Peyer's patch (tissue), 4 donors: ENCODE data around the gene C1orf116. TPM values are rescaled to one million over a fixed set of nuclear protein-coding genes. Genes with fewer than 3 reads are reported as not detected.

Source experiments
- DNase-seq, 3 donors: peaks; one replicate each; pipeline ENCODE4 v3.0.0-alpha.2; 2017 to 2019
- H3K27ac ChIP-seq, 4 donors: fragments of 200-600 bp; sonication (generic); one replicate each; pipeline ENCODE4 v1.5.1; 2016 to 2019
- H3K27me3 ChIP-seq, 2 donors: fragments of 200-600 bp; sonication (generic); one replicate each; pipeline ENCODE4 v1.5.1; 2019
- H3K36me3 ChIP-seq, 3 donors: fragments of 200-600 bp; sonication (generic); one replicate each; pipeline ENCODE4 v1.5.1; 2016 to 2019
- H3K4me1 ChIP-seq, 4 donors: fragments of 200-600 bp; sonication (generic); one replicate each; pipeline ENCODE4 v1.5.1; 2016 to 2019
- H3K4me3 ChIP-seq, 4 donors: fragments of 200-600 bp; sonication (generic); 1 replicate in 3 of 4; 2 replicates in 1 of 4; pipeline ENCODE4 v1.5.1; 2016 to 2019; ENCODE audit warnings: mild to moderate bottlenecking in 1 of 4
- H3K9me3 ChIP-seq, 4 donors: fragments of 200-600 bp; sonication (generic); one replicate each; pipeline ENCODE4 v1.5.1; 2016 to 2019; ENCODE audit warnings: mild to moderate bottlenecking in 1 of 4
- POLR2A ChIP-seq, 2 donors: fragments of 450-650 bp; IDR thresholded peaks; one replicate each; pipeline ENCODE4 v1.5.1; 2017; ENCODE audit warnings: antibody characterized with exemption in 2 of 2, mild to moderate bottlenecking in 2 of 2, moderate library complexity in 2 of 2
- total RNA-seq, 4 donors: library from RNA; depleted of rRNA; stranded (reverse); fragments of >200 nt; gene quantifications; one replicate each; pipeline ENCODE4 v1.1.0, GENCODE V29; 2016
- TF ChIP-seq, protein P1 (sequence below), 6 experiments: fragments of 450-650 bp in 4 of 6; fragments of 200-600 bp in 2 of 6; sonication (generic) in 1 of 6; IDR thresholded peaks; one replicate each; pipeline ENCODE4 v1.5.1; 2017 to 2019; ENCODE audit warnings: antibody characterized with exemption in 6 of 6, mild to moderate bottlenecking in 3 of 6, moderate library complexity in 1 of 6

Gene C1orf116
- total RNA-seq, 4 donors from 2014 or later, result 4.1 to 72.3 (median 56.7) TPM

DNA sequence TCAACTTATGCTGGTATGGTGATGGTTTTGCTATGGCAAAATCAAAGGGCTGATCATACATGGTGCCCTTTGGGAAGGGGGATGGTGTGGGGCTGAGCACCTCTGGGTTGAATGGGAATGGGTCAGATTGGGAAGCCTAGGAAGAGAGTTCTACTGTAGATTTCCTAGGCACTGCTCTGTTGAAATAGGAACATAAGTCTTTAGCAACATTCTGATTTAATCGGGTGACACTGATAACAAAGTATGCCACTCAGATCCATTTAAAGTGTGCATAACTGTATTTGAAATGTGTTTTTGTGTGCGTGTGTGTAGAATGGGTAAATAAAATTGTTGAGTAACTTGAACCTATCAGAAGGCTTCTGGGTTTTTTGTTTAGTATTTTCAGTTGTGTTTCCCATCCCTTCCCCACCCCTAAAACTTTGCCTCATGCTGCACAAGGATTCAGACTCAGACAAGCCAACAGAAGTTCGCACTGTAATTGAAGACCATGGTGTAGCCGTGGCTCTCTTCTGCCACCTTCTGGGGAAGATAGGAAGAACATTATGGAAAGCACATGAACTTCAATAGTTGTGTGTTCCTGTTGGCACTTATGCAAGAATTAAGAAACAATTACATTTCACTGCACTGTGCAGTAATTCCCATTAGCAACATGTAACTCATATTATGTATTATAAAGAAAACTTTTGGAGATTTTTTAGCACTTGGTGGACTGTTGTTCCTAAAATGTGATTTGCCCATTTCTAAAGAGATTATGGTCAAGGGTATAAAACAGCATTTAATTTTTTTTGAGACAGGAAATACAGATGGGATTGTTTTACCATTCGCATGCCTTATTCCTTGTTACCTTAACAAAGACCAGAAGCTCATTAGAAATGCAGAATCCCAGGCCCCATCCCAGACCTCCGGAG is 45.2 kb upstream of the C1orf116 start:
- Histone ChIP-seq H3K36me3 (peaks cover 0 to 34% (median 0%) of the 10 kb centered on the region in 3 donors), H3K27ac (no peak overlapping the region), H3K4me1 (no peaks in the 10 kb centered on the region), H3K27me3 (no peaks in the 10 kb centered on the region), H3K9me3 (no peaks in the 10 kb centered on the region), H3K4me3 (no peak overlapping the region)
- DNase-seq, result peak in 2 of 3 donors; percentile 54 to 82
- TF ChIP-seq POLR2A (IDR thresholded peaks at IDR 0.05), result no peak
- TF ChIP-seq, protein P1, sequence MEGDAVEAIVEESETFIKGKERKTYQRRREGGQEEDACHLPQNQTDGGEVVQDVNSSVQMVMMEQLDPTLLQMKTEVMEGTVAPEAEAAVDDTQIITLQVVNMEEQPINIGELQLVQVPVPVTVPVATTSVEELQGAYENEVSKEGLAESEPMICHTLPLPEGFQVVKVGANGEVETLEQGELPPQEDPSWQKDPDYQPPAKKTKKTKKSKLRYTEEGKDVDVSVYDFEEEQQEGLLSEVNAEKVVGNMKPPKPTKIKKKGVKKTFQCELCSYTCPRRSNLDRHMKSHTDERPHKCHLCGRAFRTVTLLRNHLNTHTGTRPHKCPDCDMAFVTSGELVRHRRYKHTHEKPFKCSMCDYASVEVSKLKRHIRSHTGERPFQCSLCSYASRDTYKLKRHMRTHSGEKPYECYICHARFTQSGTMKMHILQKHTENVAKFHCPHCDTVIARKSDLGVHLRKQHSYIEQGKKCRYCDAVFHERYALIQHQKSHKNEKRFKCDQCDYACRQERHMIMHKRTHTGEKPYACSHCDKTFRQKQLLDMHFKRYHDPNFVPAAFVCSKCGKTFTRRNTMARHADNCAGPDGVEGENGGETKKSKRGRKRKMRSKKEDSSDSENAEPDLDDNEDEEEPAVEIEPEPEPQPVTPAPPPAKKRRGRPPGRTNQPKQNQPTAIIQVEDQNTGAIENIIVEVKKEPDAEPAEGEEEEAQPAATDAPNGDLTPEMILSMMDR (IDR thresholded peaks at IDR 0.05), result peak; percentile 60 to 97 (median 93)

DNA sequence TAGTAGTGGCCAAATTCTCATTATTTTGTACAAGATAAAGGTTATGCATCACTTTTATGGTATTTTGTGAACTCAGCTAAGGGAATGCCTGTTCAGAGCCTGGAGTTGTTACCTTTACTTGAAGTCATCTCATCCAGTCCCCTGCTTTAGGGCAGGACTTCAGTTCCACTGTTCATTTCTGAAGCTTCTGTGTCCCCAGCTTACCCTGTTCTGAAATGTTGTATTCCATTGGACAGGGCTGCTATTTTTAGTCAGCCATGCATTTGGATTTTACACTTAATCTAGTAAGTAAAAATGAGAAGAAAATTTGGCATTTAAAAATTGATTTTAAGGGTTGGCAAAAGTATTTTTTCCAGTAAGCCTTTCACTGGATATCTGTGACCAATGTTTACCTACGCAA is 44.5 kb upstream of the C1orf116 start:
- TF ChIP-seq, protein P1 (IDR thresholded peaks at IDR 0.05), result no peak
- no peak for TF ChIP-seq POLR2A (IDR thresholded peaks at IDR 0.05)
- no peaks in the 10 kb centered on the region for H3K9me3 ChIP-seq
- H3K27ac ChIP-seq, result no peak overlapping the region

DNA sequence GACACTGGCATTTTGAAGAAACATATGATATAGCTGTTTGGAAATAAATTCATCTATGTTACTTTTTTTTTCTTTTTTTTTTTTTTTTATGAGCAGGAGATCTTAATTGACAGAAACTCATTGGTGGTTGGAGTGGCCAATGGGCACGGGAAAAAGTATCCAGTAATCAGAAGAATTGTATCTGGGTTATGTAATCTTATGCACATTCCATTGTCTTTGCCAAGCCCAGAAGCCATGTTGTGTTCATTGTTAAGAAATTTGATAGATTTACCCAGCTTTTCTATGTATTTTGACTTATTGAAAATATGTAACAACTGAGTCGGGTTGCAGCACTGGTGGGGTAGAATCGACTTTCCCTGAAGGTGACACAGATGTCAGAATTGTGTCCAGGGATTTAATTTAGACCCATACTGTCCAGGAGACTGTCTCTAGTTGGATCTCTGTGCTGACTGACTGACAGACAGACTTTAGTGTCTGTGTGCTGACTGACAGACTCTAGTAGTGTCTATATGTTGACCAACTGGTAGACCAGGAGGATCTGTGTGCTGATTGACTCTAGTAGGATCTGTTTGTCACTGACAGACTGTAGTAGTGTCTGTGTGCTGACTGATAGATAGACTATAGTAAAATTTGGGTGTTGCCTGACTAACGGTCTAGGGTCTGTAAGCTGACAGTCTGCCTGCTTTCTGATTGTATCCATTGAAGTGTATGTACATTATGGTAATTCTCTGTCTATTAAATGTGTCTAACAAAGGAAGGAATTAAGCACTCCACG is 43.8 kb upstream of the C1orf116 start:
- no peak for DNase-seq
- no peak overlapping the region for H3K27ac ChIP-seq
- H3K9me3 ChIP-seq, result no peaks in the 10 kb centered on the region
- no peaks in the 10 kb centered on the region for H3K4me1 ChIP-seq
- TF ChIP-seq, protein P1 (IDR thresholded peaks at IDR 0.05), result no peak
- no peak for TF ChIP-seq POLR2A (IDR thresholded peaks at IDR 0.05)
- no peak overlapping the region for H3K4me3 ChIP-seq
- peaks cover 0 to 46% (median 0%) of the 10 kb centered on the region in 3 donors for H3K36me3 ChIP-seq
- H3K27me3 ChIP-seq, result no peaks in the 10 kb centered on the region

More for the DNA sequence above, 44.5 kb upstream of the C1orf116 start:
- no peaks in the 10 kb centered on the region for H3K27me3 ChIP-seq
- H3K4me3 ChIP-seq, result no peak overlapping the region
- H3K36me3 ChIP-seq, result peaks cover 0 to 40% (median 0%) of the 10 kb centered on the region in 3 donors
- no peaks in the 10 kb centered on the region for H3K4me1 ChIP-seq
- DNase-seq, result no peak

DNA sequence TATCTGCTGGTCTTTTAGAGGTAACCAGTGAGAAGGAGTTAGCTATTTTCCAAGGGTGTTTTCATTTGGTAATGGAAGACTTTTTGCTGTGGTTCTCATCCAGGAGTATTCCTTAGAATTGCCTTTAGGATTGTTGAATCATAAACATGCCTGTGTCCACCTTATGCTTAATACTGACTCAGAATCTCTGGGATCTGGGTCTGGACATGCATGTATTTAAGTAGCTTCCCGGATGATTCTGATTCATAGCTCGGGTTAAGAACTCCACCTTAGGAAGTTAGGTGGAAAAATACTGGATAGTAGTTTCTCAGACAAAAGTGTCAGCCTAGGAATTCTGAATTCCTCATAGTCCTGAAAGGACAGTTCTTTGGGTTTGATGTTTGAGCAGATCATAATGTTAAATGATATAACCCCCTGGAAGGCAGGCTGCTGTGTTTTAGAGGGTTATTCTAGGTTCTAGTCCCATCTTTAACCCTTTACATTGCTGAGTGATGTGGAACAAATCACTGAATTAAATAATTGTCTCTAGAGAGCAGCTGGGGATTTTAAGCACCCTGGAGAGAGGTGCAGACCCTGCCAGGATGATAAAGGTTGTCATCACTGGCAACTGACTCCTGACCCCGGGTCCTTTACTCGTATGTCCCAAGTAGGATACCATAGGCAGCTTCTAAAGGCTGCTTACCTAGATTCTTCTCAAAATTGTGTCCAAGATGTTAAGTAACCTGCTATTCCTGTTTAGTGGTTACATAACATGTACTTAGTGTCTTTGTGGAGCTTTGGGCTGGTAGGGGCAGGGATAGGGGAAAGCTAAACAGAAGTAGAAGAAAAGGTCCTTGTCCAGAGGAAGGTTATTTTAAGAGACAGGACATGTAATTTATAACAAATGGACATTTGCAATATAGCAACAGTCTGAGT is 41.6 kb upstream of the C1orf116 start:
- H3K4me3 ChIP-seq, result no peak overlapping the region
- TF ChIP-seq, protein P1 (IDR thresholded peaks at IDR 0.05), result no peak
- TF ChIP-seq POLR2A (IDR thresholded peaks at IDR 0.05), result no peak
- H3K27ac ChIP-seq, result no peak overlapping the region
- DNase-seq, result no peak
- H3K27me3 ChIP-seq, result no peaks in the 10 kb centered on the region
- no peaks in the 10 kb centered on the region for H3K4me1 ChIP-seq
- H3K9me3 ChIP-seq, result no peaks in the 10 kb centered on the region
- H3K36me3 ChIP-seq, result peaks cover 0 to 67% (median 0%) of the 10 kb centered on the region in 3 donors

DNA sequence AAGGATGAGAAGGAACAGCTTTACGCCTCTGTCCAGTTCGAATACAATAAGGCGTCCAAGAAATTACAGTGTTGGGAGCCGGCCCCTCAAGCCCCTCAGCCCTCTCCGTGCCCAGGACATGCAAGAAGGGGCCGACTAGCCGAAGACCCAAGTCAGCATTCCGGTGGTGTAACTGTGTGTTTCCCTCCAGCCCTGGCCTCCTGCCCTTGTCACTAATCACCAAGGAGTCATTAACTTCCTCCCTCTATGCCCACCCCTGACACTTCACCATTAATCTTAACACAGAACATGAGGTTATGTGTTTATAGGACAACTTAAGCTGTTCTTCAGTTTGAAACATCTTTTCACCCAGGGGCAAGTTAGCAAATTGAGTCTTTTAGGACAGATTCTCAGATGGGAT is 39.7 kb upstream of the C1orf116 start:
- DNase-seq, result no peak
- Histone ChIP-seq H3K27me3 (no peaks in the 10 kb centered on the region), H3K4me1 (no peaks in the 10 kb centered on the region), H3K4me3 (no peak overlapping the region), H3K36me3 (peaks cover 0 to 73% (median 0%) of the 10 kb centered on the region in 3 donors), H3K27ac (no peak overlapping the region), H3K9me3 (no peaks in the 10 kb centered on the region)
- TF ChIP-seq POLR2A (IDR thresholded peaks at IDR 0.05), result no peak
- TF ChIP-seq, protein P1 (IDR thresholded peaks at IDR 0.05), result no peak
